HL-60 (cell line): ENCODE measurements around the gene L3MBTL4.

Source experiments
- DNase-seq, 2 experiments: peaks; one replicate each; pipeline ENCODE4 v3.0.0-alpha.2; 2010 to 2020; ENCODE audit warnings: low read depth in 1 of 2, low spot score in 1 of 2
- H3K27ac ChIP-seq: fragments of 250-450 bp; sonication (Bioruptor Pico); replicated peaks from 2 replicates; pipeline ENCODE4 v1.5.1; 2020; ENCODE audit warnings: mild to moderate bottlenecking, moderate library complexity
- H3K27me3 ChIP-seq: fragments of 250-450 bp; sonication (Bioruptor Pico); 2 replicates; pipeline ENCODE4 v1.5.1; 2021; ENCODE audit warnings: mild to moderate bottlenecking, moderate library complexity; ENCODE audit not compliant: insufficient read depth, poor library complexity, severe bottlenecking
- H3K4me3 ChIP-seq: replicated peaks from 2 replicates; pipeline ENCODE4 v1.5.1; 2011; ENCODE audit warnings: mild to moderate bottlenecking, control low read depth, low read length; ENCODE audit not compliant: insufficient read depth
- CTCF ChIP-seq: IDR thresholded peaks from one replicate; pipeline ENCODE4 v1.5.1; 2011; ENCODE audit warnings: low read length, control low read depth, inconsistent platforms; ENCODE audit not compliant: insufficient read depth
- GABPA ChIP-seq: IDR thresholded peaks from 2 replicates; pipeline ENCODE4 v1.6.1; 2012; ENCODE audit warnings: low read depth
- POLR2AphosphoS5 ChIP-seq: IDR thresholded peaks from 2 replicates; pipeline ENCODE4 v1.6.1; 2012; ENCODE audit warnings: low read depth
- REST ChIP-seq: IDR thresholded peaks from 2 replicates; pipeline ENCODE4 v1.6.1; 2012; ENCODE audit warnings: low read depth; ENCODE audit not compliant: insufficient replicate concordance
- SPI1 ChIP-seq: IDR thresholded peaks from 2 replicates; pipeline ENCODE4 v1.6.1; 2012; ENCODE audit warnings: low read depth, mild to moderate bottlenecking, borderline replicate concordance

Gene L3MBTL4

GRCh38 chr18:6118080-6118479 lies 296.6 kb downstream of the L3MBTL4 start:
- TF ChIP-seq REST (no peak), SPI1 (no peak), GABPA (no peak), POLR2AphosphoS5 (no peak), CTCF (no peak)

GRCh38 chr18:6115710-6116109 lies 299.0 kb downstream of the L3MBTL4 start:
- Histone ChIP-seq H3K27me3 (peaks cover 2% of the 10 kb centered on the region), H3K27ac (no peak overlapping the region), H3K4me3 (no peak overlapping the region)
- no peak for TF ChIP-seq REST
- DNase-seq: no peak

More at GRCh38 chr18:6118080-6118479, 296.6 kb downstream of the L3MBTL4 start:
- H3K4me3 ChIP-seq: no peak overlapping the region
- no peak for DNase-seq
- H3K27ac ChIP-seq: no peak overlapping the region
- no peaks in the 10 kb centered on the region for H3K27me3 ChIP-seq

- Histone ChIP-seq H3K4me3 (no peak overlapping the region), H3K27ac (no peak overlapping the region), H3K27me3 (peaks cover 2% of the 10 kb centered on the region)
- TF ChIP-seq SPI1: no peak
- no peak for TF ChIP-seq GABPA
- no peak for TF ChIP-seq CTCF
- TF ChIP-seq POLR2AphosphoS5: no peak
- TF ChIP-seq REST: no peak
- DNase-seq: no peak
Measured at GRCh38 chr18:6113650-6114049, 301.1 kb downstream of the L3MBTL4 start.

GRCh38 chr18:6111726-6112125 lies 303.0 kb downstream of the L3MBTL4 start:
- H3K4me3 ChIP-seq: no peak overlapping the region
- DNase-seq: no peak
- TF ChIP-seq SPI1 (no peak), POLR2AphosphoS5 (no peak), REST (no peak), CTCF (no peak), GABPA (no peak)

More at GRCh38 chr18:6111726-6112125, 303.0 kb downstream of the L3MBTL4 start:
- Histone ChIP-seq H3K27me3 (peaks cover 2% of the 10 kb centered on the region), H3K27ac (no peak overlapping the region)
